GM06990 (cell line): Measurements from ENCODE around the gene TRIM24.

Experiments
- DNase-seq: peaks from one replicate; pipeline ENCODE4 v3.0.0-alpha.2; 2011; ENCODE audit not compliant: insufficient read length; ENCODE audit errors: extremely low read depth
- H3K27me3 ChIP-seq: replicated peaks from 2 replicates; pipeline ENCODE4 v1.6.0; 2011; ENCODE audit warnings: low read length; ENCODE audit not compliant: control insufficient read depth, insufficient read depth
- H3K36me3 ChIP-seq: 2 replicates; pipeline ENCODE4 v1.5.1; 2011; ENCODE audit warnings: low read length; ENCODE audit not compliant: control insufficient read depth, insufficient read depth
- H3K4me3 ChIP-seq: replicated peaks from 2 replicates; pipeline ENCODE4 v1.5.1; 2011; ENCODE audit warnings: low read depth, mild to moderate bottlenecking, control low read depth, low read length
- CTCF ChIP-seq: IDR thresholded peaks from 2 replicates; pipeline ENCODE4 v1.5.1; 2011; ENCODE audit warnings: low read length, control low read depth, mild to moderate bottlenecking, inconsistent platforms; ENCODE audit not compliant: insufficient read depth, poor library complexity, severe bottlenecking

Gene TRIM24

GRCh38 chr7:138468244-138469123 lies 8.4 kb downstream of the TRIM24 start:
- Histone ChIP-seq H3K27me3 (no peaks in the 10 kb centered on the region), H3K36me3 (no peaks in the 10 kb centered on the region), H3K4me3 (no peak overlapping the region)
- no peak for TF ChIP-seq CTCF
- DNase-seq = no peak

GRCh38 chr7:138470391-138471157 lies 10.5 kb downstream of the TRIM24 start:
- no peak overlapping the region for H3K4me3 ChIP-seq
- TF ChIP-seq CTCF = no peak
- no peaks in the 10 kb centered on the region for H3K36me3 ChIP-seq
- no peak for DNase-seq
- H3K27me3 ChIP-seq = no peaks in the 10 kb centered on the region

- no peak for TF ChIP-seq CTCF
- Histone ChIP-seq H3K36me3 (no peaks in the 10 kb centered on the region), H3K4me3 (no peak overlapping the region), H3K27me3 (no peaks in the 10 kb centered on the region)
- no peak for DNase-seq
Measured at GRCh38 chr7:138472292-138473079, 12.4 kb downstream of the TRIM24 start.

GRCh38 chr7:138475377-138475776 lies 15.3 kb downstream of the TRIM24 start:
- no peak for TF ChIP-seq CTCF
- no peak overlapping the region for H3K4me3 ChIP-seq
- DNase-seq = no peak

GRCh38 chr7:138477081-138477578 lies 17.1 kb downstream of the TRIM24 start:
- no peak for DNase-seq
- Histone ChIP-seq H3K36me3 (no peaks in the 10 kb centered on the region), H3K27me3 (no peaks in the 10 kb centered on the region), H3K4me3 (no peak overlapping the region)
- TF ChIP-seq CTCF = no peak

More at GRCh38 chr7:138475377-138475776, 15.3 kb downstream of the TRIM24 start:
- Histone ChIP-seq H3K27me3 (no peaks in the 10 kb centered on the region), H3K36me3 (no peaks in the 10 kb centered on the region)
